Measurements from ENCODE around the gene WDR41.
A peak's percentile ranks its signal among the peaks of the same experiment; 100 is the strongest.
"Not testable (repeated sequence)": the region's sequence is repeated elsewhere in the genome, so short reads cannot be mapped to it uniquely, and the experiment has no call there.

Gene WDR41, protein sequence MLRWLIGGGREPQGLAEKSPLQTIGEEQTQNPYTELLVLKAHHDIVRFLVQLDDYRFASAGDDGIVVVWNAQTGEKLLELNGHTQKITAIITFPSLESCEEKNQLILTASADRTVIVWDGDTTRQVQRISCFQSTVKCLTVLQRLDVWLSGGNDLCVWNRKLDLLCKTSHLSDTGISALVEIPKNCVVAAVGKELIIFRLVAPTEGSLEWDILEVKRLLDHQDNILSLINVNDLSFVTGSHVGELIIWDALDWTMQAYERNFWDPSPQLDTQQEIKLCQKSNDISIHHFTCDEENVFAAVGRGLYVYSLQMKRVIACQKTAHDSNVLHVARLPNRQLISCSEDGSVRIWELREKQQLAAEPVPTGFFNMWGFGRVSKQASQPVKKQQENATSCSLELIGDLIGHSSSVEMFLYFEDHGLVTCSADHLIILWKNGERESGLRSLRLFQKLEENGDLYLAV

DNA sequence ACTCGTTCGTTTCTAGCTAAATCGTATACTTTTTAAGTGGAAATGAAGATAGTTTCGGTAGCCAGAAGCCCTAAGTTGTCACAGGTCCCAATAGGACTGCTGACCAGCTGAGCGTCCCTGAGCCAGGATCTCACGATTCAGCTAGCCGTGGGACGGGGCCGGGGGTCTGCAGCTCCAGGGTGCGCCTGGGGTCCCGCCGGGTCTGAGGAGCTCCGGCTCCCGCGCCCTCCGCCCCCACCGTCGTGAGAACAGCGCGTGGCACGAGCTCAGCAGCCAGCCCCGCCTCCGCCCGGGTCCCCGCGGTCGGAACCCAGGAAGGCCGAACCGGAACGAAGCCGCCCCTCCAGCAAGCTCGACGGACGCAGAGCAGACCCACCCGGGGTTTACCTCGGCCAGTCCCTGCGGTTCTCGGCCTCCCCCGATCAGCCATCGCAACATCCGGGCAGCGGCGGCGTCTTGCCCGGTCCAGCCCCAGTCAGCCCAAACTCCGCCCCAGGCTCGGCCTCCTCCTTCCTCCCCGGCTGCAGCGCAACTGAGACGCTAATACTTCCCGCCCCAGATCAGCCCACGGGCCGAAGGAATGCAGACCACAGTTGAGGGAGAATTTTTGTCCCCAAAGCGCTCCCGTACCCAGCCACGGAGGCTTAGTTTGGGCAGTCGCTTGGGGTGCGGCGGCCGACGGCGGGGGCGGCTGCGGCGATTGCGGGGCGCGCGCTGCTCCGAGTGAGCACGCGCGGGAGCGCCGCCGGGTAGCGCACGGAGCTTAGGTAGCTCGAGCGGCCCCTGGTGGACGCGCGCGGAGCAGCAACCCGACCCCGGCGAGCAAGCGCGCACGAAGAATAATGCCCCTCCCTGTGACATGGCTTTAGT, at the start of gene WDR41:
TSS of gene WDR41 (minus strand) at position 534 of the 870 bp plus-strand sequence. CDS start at position 438, 96 bp downstream.
- peak; percentile 77 for DNase-seq

DNA sequence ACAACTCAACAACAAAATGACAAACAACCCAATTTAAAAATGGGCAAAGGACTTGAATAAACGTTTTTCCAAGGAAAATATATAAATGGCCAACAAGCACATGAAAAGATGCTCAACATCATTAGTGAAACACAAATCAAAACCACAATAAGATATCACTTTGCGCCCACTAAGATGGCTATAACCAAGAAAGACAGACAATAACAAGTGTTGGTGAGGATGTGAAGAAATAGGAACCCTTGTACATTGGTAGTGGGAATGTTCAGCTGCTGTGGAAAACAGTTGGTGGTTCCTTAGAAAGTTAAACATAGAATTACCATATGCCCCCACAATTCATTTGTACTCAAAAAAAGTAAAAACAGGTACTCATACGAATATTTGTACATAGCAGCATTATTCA, 39.2 kb upstream of the WDR41 start:
- DNase-seq: no peak

DNA sequence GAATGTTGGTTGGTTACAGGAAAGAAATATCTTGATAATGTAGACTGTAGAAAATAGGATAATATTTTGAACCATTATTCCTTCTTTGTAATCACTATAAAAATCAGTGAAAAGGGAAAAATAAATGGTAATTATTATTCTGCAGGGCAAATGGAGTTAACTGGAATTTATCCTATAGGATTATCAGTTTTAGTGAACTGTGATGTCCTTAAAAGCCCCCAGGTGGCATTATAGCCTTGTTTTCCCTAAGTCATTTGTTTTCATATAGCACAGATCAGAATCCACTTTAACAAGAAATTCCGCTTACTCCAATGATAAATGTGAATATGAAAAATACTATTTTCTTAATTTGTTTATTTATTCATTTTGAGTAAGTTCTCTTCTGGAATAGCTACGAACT, 26.2 kb upstream of the WDR41 start:
- no peak for DNase-seq

DNA sequence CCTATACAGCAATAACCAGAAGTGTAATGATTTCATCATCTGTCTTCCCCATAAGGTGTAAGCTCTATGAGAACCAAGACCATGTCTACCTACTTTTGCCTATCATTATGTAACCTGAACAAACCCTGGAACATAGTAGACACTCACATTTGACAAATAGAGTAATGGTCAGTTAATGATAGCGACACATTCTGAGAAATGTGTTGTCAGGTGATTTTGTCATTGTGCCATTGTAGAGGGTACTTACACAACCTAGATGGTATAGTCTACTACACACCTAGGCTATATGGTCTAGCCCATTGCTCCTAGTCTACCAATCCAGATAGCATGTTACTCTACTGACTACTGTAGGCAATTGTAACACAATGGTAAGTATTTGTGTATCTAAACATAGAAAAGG, 22.3 kb upstream of the WDR41 start:
- DNase-seq: no peak

DNA sequence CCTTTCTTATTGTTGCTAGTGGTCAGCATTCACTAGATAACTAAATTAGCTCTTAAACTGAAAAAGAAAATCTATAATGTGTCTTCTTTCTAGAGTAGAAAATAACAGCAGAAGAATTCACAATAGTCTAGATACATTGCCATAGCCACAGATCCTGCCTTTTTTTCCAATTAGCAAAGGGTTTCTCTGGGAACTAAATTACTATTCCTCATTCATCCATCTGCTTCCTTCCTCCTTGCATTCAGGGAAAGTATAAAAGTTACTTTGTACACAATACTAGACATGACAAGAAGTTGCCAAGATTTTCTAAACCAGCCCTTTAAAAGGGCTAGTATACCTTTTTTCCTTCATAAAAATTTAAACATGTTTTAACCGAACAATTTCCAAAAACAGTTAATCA, 21.2 kb upstream of the WDR41 start:
- no peak for DNase-seq

DNA sequence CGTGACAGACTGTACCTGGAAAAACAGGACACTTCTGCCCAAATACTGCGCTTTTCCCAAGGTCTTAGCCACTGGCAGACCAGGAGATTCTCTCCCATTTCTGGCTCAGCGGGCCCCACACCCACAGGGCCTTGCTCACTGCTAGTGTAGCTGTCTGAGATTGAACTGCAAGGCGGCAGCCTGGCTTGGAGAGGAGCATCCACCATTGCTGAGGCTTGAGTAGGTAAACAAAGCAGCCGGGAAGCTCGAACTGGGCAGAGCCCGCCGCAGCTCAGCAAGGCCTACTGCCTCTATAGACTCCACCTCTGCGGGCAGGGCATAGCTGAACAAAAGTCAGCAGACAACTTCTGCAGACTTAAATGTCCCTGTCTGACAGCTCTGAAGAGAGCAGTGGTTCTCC, 9.0 kb upstream of the WDR41 start:
- DNase-seq: not testable (repeated sequence)

DNA sequence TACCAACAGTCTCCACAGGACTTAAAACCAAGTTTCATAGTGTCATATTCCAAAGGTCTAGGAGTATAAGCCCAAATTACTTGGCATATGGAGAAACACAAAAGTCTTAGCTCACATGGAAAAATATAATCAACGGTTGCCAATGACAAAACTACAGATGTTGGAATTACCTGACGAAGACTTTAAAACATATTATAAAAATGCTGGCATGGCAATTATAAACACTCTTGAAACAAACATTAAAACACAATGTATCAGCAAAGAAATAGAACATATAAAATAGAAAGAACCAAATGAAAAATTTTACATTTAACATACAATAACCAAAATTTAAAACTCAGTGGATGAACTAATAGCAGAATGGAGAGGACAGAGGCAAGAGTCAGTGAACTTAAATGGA, 7.9 kb upstream of the WDR41 start:
- no peak for DNase-seq

DNA sequence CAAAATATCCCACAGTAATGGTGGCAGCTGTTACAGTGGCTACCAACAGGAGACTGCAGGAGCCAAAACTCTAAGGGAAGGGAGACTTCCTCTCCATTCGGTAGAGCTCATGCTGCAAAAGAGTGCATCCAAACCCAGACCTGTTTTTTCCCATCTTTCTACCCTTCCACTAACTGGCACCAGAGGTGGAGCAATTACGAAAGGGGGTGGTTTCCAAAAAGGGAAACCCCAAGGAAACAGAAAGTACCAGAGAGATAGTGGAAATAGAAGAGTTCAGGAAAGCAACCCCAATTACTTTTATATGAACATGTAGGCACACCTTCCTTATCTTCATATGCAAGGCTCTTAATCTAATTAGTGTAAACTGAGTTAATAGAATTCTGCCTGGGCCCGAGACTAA, 7.3 kb upstream of the WDR41 start:
- DNase-seq: no peak

DNA sequence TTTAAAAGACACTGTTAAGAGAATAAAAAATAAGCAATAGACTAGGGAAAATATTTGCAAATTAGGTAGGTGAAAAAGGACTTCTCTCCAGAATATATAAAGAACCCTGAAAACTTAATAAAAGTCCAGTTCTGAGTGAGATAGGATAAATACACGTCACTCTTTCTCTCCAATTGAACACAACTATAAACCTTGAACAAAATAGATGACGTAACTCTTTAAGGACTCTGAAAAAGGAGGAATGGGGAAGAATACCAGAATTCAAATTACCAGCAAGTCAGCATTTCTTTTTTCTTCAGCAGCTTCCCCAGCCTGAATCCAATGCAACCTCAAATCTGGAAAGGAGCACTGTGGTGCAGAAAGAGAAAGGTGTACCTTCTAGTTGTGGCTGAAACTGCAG, 6.8 kb upstream of the WDR41 start:
- DNase-seq: no peak

DNA sequence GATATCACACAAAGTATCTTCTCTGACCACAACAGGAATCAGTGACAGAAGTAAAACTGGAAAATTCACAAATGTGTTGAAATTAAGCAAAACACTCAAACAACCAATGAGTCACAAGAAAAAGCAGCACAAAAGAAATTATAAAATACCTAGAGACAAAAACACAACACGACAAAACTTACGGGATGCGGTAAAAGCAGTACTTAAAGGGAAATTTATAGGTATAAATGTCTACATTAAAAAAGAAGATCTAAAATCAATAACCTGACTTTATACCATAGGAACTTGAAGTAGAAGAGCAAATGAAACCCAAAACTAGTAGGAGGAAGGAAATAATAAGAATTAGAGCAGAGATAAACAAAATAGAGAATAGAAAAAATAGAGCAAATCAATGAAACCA, 2.8 kb upstream of the WDR41 start:
- DNase-seq: no peak

DNA sequence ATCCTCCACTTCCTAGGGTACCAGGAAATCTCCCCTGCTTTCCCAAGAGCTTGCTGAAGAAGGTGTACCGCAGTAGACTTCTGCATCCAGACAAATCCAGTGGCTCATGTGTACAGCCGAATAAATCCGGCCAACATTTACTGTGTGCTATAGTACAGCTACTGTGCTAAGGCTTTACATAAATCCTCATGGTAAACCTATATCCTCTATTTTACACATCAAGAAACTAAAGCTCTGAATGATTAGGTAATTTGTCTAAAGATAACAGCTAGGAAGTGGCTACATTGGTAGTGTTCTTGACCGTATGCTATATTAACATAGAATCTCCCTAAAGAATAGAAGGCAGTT, 511 bp upstream of the WDR41 start:
- DNase-seq: no peak

DNA sequence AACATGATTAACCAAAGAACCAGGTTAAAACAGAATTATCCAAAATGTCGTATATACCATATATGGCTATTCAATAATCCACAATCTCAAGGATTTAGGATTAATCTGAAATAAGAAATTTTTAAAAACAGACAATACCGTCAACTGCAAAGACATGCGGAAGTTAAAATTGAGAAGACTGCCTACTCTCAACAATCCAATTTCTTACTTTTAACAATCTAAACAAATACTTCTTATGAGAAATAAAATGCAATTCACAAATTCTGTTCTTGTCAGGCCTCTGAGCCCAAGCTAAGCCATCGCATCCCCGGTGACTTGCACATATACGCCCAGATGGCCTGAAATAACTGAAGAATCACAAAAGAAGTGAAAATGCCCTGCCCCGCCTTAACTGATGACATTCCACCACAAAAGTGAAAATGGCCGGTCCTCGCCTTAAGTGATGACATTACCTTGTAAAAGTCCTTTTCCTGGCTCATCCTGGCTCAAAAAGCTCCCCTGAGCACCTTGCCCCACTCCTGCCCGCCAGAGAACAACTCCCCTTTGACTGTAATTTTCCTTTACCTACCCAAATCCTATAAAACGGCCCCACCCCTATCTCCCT, 1.3 kb downstream of the WDR41 start:
- DNase-seq: not testable (repeated sequence)

DNA sequence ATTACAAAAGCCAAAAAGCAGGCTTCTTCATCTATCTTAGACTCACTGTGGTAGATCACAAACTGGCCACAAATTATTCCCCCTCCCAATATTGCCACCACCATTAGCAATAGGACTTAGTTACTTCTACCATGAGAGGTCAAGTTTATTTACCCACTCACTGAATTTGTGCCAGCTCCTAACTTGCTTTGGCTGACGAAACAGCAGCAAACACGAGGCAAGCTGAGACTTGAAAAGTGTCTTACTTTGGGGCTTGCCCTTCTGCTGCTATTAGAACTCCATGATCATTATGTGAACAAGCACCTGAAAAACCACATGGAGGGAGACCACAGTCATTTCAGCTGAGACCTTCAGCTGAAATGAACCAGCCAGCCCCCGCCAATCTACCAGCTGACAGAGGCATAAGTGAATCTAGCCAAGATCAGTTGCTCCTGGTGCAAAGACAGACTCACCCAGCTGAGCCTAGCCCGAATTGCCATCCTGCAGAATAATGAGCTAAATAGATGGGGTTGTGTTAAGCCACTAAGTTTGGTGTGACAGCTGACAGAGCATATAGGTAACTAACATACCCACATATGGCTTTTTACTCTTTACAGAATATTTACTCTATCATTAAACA, 5.7 kb downstream of the WDR41 start:
- DNase-seq: peak; percentile 17

DNA sequence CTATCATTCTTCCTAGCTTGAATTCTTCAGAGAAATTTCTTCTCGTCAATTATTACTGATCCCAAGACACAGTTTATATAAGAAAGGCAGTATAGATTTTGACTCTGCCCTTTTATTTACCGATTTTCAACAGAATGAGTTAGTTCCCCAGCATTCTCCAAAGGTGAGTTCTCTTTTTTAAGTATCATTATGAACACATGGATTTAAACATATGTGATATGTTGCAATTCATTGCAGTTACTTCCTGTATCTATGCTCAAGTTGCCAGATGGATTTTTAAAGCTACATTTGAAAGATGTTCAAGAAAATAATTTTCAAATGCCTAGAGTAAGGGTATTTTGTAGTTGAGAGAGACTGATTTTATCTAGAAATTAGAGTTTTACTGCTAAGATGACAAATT, 8.4 kb downstream of the WDR41 start:
- DNase-seq: no peak

DNA sequence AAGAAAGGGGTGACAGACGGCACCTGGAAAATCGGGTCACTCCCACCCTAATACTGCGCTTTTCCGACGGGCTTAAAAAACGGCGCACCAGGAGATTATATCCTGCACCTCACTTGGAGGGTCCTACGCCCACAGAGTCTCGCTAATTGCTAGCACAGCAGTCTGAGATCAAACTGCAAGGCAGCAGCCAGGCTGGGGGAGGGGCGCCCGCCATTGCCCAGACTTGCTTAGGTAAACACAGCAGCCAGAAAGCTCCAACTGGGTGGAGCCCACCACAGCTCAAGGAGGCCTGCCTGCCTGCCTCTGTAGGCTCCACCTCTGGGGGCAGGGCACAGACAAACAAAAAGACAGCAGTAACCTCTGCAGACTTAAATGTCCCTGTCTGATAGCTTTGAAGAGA, 17.1 kb downstream of the WDR41 start:
- not testable (repeated sequence) for DNase-seq

DNA sequence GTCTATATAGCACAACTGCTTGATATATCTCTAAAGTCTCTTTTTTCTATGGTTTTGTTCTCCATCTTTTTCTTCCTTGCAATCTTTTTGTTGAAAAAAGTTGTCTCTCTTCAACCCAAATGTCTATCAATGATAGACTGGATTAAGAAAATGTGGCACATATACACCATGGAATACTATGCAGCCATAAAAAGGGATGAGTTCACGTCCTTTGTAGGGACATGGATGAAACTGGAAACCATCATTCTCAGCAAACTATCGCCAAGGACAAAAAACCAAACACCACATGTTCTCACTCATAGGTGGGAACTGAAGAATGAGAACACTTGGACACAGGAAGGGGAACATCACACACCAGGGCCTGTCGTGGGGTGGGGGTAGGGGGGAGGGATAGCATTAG, 23.2 kb downstream of the WDR41 start:
- not testable (repeated sequence) for DNase-seq

DNA sequence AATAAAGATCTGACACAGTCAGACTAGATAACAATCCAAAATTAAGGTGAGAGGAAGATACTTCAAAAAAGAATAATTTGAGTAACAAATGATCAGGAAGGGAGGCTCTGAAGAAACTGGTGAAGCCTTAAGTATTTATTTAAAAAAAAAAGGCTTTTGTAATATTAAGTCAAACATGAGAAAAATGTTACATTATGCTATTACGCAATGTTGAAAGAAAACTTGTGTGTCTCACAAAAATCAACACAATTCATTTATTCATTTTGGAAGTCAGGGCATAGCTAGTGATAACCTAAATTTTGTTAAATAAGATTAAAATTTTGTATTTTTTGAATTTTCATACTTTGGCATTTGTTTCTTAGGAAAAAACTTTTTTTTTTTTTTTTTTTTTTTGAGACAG, 28.2 kb downstream of the WDR41 start:
- no peak for DNase-seq

DNA sequence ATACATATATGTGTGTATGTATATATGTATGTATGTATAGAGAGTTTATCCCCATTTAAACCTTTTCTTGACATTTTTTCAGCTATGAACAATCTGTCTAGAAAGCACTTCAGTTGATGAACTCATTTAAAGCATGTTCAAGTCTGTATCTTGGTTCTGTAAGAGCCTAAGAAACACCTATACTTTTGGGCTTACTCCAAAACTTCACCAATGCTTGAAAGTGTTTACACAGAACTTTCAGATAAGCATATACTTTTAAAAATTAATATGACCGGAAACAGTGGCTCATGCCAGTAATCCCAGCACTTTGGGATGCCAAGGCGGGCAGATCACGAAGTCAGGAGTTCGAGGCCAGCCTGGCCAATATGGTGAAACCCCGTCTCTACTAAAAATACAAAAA, 30.8 kb downstream of the WDR41 start:
- no peak for DNase-seq

DNA sequence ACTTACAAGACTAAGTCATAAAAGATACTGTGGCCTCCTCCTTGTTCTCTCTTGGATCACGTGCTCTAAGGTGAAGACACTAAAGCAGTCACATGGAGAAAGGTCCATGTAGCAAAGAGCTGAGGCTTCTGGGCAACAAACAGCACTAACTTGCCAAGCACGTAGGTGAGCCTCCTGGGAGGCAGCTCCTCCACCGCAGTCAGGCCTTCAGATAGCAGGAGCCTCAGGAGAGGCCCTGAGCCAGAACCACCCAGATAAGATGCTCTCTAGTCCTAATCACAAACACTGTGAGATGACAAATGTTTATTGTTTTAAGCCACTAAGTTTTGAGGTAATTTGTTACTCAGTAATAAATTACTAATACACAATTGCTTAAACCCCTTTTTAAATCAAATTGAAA, 38.0 kb downstream of the WDR41 start:
- DNase-seq: no peak

DNA sequence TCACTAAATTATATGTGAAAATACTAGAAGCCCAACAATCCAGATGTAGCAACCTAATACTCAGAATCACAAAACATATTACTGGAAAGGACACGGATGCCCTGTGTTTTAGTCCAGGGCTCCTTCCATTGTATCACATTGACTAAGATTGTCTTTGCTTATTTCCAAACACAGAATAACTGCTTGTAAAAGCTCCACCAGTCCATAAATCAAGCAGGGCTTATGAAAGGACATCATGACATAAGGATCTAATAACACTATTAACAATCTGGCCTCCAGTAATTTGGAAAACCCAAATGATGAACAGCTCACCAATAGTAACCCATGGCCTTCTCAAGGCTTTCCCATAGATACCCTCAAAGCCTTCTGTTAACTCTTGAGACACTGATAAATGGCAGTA, 39.8 kb downstream of the WDR41 start:
- DNase-seq: no peak

DNA sequence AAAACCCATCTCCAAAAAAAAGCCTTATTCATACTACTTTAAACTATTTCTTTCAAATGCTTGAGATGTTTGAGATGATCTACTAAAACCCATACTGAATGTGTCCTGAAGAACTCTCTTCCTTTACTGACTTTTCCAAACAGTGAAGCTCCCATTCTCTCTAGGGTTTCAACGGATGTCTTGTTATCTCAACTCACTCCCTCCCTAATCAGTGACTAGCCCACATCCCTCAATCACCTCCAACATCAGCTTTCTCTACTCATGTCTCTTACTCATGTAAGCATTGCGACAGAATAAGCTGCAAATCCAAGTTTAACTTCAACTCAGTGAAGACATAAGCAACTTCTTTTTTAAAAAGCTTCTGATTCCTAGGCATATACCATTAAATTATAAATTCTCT, 42.1 kb downstream of the WDR41 start:
- no peak for DNase-seq

DNA sequence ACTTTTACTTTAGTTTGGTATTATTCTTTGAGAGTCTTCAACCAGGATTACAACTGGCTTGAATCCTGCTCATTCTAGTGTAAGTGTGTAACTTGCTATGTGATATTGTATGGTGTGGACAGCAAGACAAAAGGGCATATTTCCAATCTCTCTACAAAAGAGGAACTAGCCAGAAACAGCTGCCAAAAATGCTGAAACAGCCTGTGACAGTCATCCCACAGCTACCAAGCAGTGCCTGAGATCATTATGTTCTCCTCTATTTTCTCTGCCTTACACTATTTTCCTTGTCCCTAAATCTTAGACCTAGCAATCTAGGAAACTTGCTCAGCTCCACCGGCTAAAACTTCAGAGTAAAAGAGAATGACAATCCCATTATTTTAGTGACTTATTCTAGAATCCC, 42.8 kb downstream of the WDR41 start:
- no peak for DNase-seq

DNA sequence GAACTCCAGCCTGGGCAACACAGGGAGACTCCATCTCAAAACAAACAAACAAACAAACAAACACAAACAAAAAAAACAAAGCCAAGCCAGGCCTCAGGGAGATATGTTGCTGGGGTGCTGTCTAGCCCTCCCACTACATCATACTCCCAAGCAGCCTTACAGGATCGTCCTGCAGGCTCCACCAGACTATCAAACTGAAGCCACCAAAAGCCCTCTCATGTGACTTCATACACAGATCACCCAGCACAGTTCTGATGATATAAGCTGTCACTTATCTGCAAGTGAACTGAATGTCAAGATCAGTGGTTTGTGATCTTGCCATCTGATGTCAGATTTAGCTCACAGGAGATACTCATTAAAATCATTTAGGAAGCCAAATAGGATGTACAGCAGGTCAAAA, 43.3 kb downstream of the WDR41 start:
- DNase-seq: no peak
